Left lung (tissue), 10 donors: ENCODE measurements around the gene PTGES2. TPM values are rescaled to one million over a fixed set of nuclear protein-coding genes. Genes with fewer than 3 reads are reported as not detected.

Experiments
- ATAC-seq: fragments of 200-7000 bp; cut with Tn5 transposase; one replicate; pipeline ENCODE4 v1.9.1; 2020; ENCODE audit warnings: moderate library complexity
- DNase-seq, 4 donors: peaks; one replicate each; pipeline ENCODE4 v3.0.0-alpha.2; 2013 to 2020
- H3K27ac ChIP-seq, 2 donors: fragments of 200-600 bp; sonication (generic) in 1 of 2; one replicate each; pipeline versions ENCODE4 v1.5.0 to v1.8.0; 2020 to 2021
- H3K27me3 ChIP-seq, 2 donors: fragments of 200-600 bp; sonication (generic) in 1 of 2; one replicate each; pipeline versions ENCODE4 v1.5.0 to v1.8.0; 2020 to 2021
- H3K36me3 ChIP-seq, 2 donors: fragments of 200-600 bp; sonication (generic) in 1 of 2; one replicate each; pipeline versions ENCODE4 v1.5.0 to v1.8.0; 2020 to 2021
- H3K4me1 ChIP-seq, 2 donors: fragments of 200-600 bp; one replicate each; pipeline ENCODE4 v1.8.0; 2021
- H3K4me3 ChIP-seq, 2 donors: fragments of 200-600 bp; sonication (generic) in 1 of 2; one replicate each; pipeline versions ENCODE4 v1.5.0 to v1.8.0; 2020 to 2021; ENCODE audit warnings: mild to moderate bottlenecking in 1 of 2
- H3K9me3 ChIP-seq, 2 donors: fragments of 200-600 bp; sonication (generic) in 1 of 2; one replicate each; pipeline versions ENCODE4 v1.5.0 to v1.8.0; 2020 to 2021
- CTCF ChIP-seq, 2 donors: fragments of 200-600 bp; sonication (generic) in 1 of 2; IDR thresholded peaks; one replicate each; pipeline versions ENCODE4 v1.5.0 to v1.8.0; 2021; ENCODE audit warnings: antibody characterized with exemption in 2 of 2
- intact Hi-C, 2 donors: fragments of 100-400 bp; cut with DNase I; formaldehyde crosslinking; loops; one replicate each; pipeline versions ENCODE4 v1.11.2 to v1.14.2; 2022
- polyA plus RNA-seq, 6 donors: library from polyadenylated mRNA; unstranded; fragments of 120-200 nt; gene quantifications; one replicate each; pipeline ENCODE4 v1.2.1, GENCODE V29; 2013; ENCODE audit not compliant: insufficient read length in 6 of 6
- total RNA-seq, 2 donors: library from RNA; stranded (reverse); fragmentation: NEBNext Ultra II Directional; extraction: Animal tissue kit (Norgen Biotek cat#: 25700); gene quantifications; one replicate each; pipeline ENCODE4 v1.2.1, GENCODE V29; 2021
- donor health status: DM: no; HTN: yes; CAD: no.
- donor health status: DM: no; HTN: no; CAD: no.

PTGES2 gene
- total and polyA plus RNA-seq, 8 donors, result 25.8 to 56.9 (median 37.3) TPM

- no peaks in the 10 kb centered on the region for H3K9me3 ChIP-seq
- DNase-seq, result peak in 1 of 4 donors; percentile 22
- H3K36me3 ChIP-seq, result peaks cover 0 to 16% of the 10 kb centered on the region in 2 donors
- ATAC-seq, result no peak
- peaks cover 64 to 97% of the 10 kb centered on the region in 2 donors for H3K4me1 ChIP-seq
- intact Hi-C loops, result no loop called here
- H3K27me3 ChIP-seq, result no peaks in the 10 kb centered on the region
- no peak for TF ChIP-seq CTCF (IDR thresholded peaks at IDR 0.05)
- no peak overlapping the region for H3K4me3 ChIP-seq
- peak overlapping the region; percentile 91 to 93 for H3K27ac ChIP-seq
Observed at GRCh38 chr9:128096616-128097536, 30.7 kb downstream of the PTGES2 start.

- peaks cover 57 to 94% of the 10 kb centered on the region in 2 donors for H3K4me1 ChIP-seq
- DNase-seq, result no peak
- H3K4me3 ChIP-seq, result no peak overlapping the region
- H3K9me3 ChIP-seq, result no peaks in the 10 kb centered on the region
- no peak for ATAC-seq
- peak overlapping the region; percentile 93 to 95 for H3K27ac ChIP-seq
- intact Hi-C loops, result no loop called here
- TF ChIP-seq CTCF (IDR thresholded peaks at IDR 0.05), result no peak
- no peaks in the 10 kb centered on the region for H3K36me3 ChIP-seq
- H3K27me3 ChIP-seq, result no peaks in the 10 kb centered on the region
Observed at GRCh38 chr9:128094950-128095544, 32.5 kb downstream of the PTGES2 start.

- intact Hi-C loops, result no loop called here
- no peaks in the 10 kb centered on the region for H3K36me3 ChIP-seq
- ATAC-seq (peak; percentile 72), DNase-seq (peak; percentile 88 to 98 (median 94))
- TF ChIP-seq CTCF (IDR thresholded peaks at IDR 0.05), result no peak
- H3K27ac ChIP-seq, result peak overlapping the region; percentile 93 to 95
- no peaks in the 10 kb centered on the region for H3K27me3 ChIP-seq
- peaks cover 50 to 89% of the 10 kb centered on the region in 2 donors for H3K4me1 ChIP-seq
- peak overlapping the region in 1 of 2 donors; percentile 1 for H3K4me3 ChIP-seq
- no peaks in the 10 kb centered on the region for H3K9me3 ChIP-seq
Observed at GRCh38 chr9:128094166-128094949, 33.2 kb downstream of the PTGES2 start.

GRCh38 chr9:128093011-128093410 lies 34.5 kb downstream of the PTGES2 start:
- intact Hi-C loops, result no loop called here
- Histone ChIP-seq H3K9me3 (no peaks in the 10 kb centered on the region), H3K4me1 (peaks cover 41 to 86% of the 10 kb centered on the region in 2 donors), H3K27ac (peak overlapping the region; percentile 93 to 95), H3K4me3 (no peak overlapping the region), H3K27me3 (no peaks in the 10 kb centered on the region), H3K36me3 (no peaks in the 10 kb centered on the region)
- no peak for ATAC-seq
- TF ChIP-seq CTCF (IDR thresholded peaks at IDR 0.05), result no peak
- no peak for DNase-seq
